Measurements from ENCODE around the gene ZNF705A.

- TF ChIP-seq CTCF (conservative IDR thresholded peaks at IDR 0.05 in 1 of 2, IDR thresholded peaks at IDR 0.05 in 1 of 2; ENCODE audit: low read depth in 1 of 2, low read length in 2 of 2) (no peak), EZH2 (IDR thresholded peaks at IDR 0.05; ENCODE audit: low read length, missing control alignments) (no peak)
Observed at GRCh38 chr12:8226355-8226754, 69.5 kb downstream of the ZNF705A start.

Data from fibroblast of lung (primary cell).